ENCODE data around the gene KCMF1.
A peak's percentile ranks its signal among the peaks of the same experiment; 100 is the strongest.

Gene KCMF1

DNA sequence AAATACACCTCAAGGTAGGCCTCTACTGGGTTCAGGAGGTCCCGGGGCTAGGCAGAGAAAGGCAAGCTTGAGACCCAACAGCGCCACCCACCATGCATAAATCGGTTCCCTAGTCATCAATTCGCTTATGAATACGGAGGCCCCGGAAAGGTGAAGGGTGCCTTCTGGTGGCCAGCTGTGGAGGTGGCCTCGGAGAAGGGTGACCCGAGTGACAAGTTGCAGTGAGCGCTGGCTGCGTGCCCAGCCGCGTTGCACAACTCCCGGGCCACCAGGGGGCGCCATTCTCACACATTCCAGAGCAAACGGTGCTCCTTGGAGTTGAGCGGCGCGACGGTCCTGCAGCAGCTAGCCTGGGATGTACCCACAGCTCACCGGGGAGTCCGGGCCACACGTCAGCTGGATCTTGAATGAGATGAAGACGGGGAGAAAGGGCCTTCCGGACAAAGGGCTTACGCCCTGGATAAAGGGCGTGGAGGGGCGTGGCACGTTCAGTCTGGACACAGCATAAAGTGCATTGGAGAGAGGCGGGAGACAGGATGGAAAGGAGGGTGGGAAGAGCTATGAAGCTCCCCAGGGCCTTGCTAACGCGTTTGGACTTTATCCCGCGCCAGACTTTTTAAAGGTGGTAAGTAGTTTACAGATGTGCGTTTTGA lies 45.1 kb upstream of the KCMF1 start:
- H3K4me3 ChIP-seq (ENCODE audit: low read depth, low read length) = peak overlapping the region; percentile 20
- ChIA-PET CTCF (interaction anchor here (0.5 to 2.6 kb wide), 88 partner anchors 8 to 447 kb away, joined by 3 to 28 read pairs (median 5); partner anchors contain the start of genes TCF7L1, TMSB10 and TRABD2A), POLR2A (interaction anchor here (0.7 to 3.1 kb wide), 10 partner anchors 11 to 467 kb away, joined by 3 to 38 read pairs (median 3); partner anchors contain the start of genes KCMF1, SUCLG1 and TMSB10)
- H3K36me3 ChIP-seq (ENCODE audit: control insufficient read depth in 2 of 2, insufficient read depth in 1 of 2, low read length in 2 of 2) = no peaks in the 10 kb centered on the region; a peak in 1 of 3 replicates
- no peaks in the 10 kb centered on the region for H3K9me3 ChIP-seq (ENCODE audit: control insufficient read depth, insufficient read depth, low read depth, low read length)
- no peak overlapping the region for H3K27ac ChIP-seq (ENCODE audit: extremely low read depth, low read depth, low read length)
- H3K4me1 ChIP-seq (ENCODE audit: control insufficient read depth, insufficient read depth, low read length) = no peaks in the 10 kb centered on the region
- TF ChIP-seq BCL11A (tag by site-specific recombination; IDR thresholded peaks at IDR 0.05; ENCODE audit: low read depth) (no peak), ZNF558 (tag by site-specific recombination; IDR thresholded peaks at IDR 0.05) (no peak), ZNF571 (tag by site-specific recombination; IDR thresholded peaks at IDR 0.05) (no peak), GLI4 (tag by site-specific recombination; IDR thresholded peaks at IDR 0.05) (no peak), ZNF610 (tag by site-specific recombination; IDR thresholded peaks at IDR 0.05; ENCODE audit: borderline replicate concordance) (peak; percentile 84), ZNF133 (tag by site-specific recombination; IDR thresholded peaks at IDR 0.05) (no peak), ZNF239 (tag by site-specific recombination; IDR thresholded peaks at IDR 0.05) (no peak), YY1 (tag by site-specific recombination; IDR thresholded peaks at IDR 0.05) (no peak), ZNF555 (tag by site-specific recombination; conservative IDR thresholded peaks at IDR 0.05) (no peak), ZNF214 (tag by site-specific recombination; IDR thresholded peaks at IDR 0.05; ENCODE audit: borderline replicate concordance) (no peak), SCRT1 (tag by site-specific recombination; IDR thresholded peaks at IDR 0.05; ENCODE audit: borderline replicate concordance) (no peak), ZNF626 (tag by site-specific recombination; IDR thresholded peaks at IDR 0.05) (no peak), TRIM28 (IDR thresholded peaks at IDR 0.05; ENCODE audit: borderline replicate concordance, low read length) (0 out of 2 replicates have a peak, but pooled peaks have one; percentile 40), MEIS1 (CRISPR knock-in tag; IDR thresholded peaks at IDR 0.05; ENCODE audit: borderline replicate concordance) (no peak), ZFHX2 (tag by site-specific recombination; conservative IDR thresholded peaks at IDR 0.05) (no peak), ZNF530 (tag by site-specific recombination; IDR thresholded peaks at IDR 0.05; ENCODE audit: low read depth) (no peak), ZNF19 (tag by site-specific recombination; IDR thresholded peaks at IDR 0.05; ENCODE audit: low read depth) (no peak), ZNF510 (tag by site-specific recombination; IDR thresholded peaks at IDR 0.05; ENCODE audit: insufficient replicate concordance) (no peak), ZNF223 (tag by site-specific recombination; IDR thresholded peaks at IDR 0.05) (no peak), ZNF544 (tag by site-specific recombination; IDR thresholded peaks at IDR 0.05) (0 out of 2 replicates have a peak, but pooled peaks have one; percentile 27), ZNF292 (tag by site-specific recombination; IDR thresholded peaks at IDR 0.05; ENCODE audit: borderline replicate concordance, low read depth) (no peak), ZNF514 (tag by site-specific recombination; IDR thresholded peaks at IDR 0.05) (no peak), ZNF843 (tag by site-specific recombination; IDR thresholded peaks at IDR 0.05) (no peak), ZNF600 (tag by site-specific recombination; IDR thresholded peaks at IDR 0.05) (peak; percentile 99), ZNF10 (tag by site-specific recombination; IDR thresholded peaks at IDR 0.05) (peak; percentile 94), ZNF354C (tag by site-specific recombination; IDR thresholded peaks at IDR 0.05; ENCODE audit: borderline replicate concordance, low read depth) (no peak), EGR2 (tag by site-specific recombination; IDR thresholded peaks at IDR 0.05; ENCODE audit: low read depth) (no peak), ZNF521 (tag by site-specific recombination; IDR thresholded peaks at IDR 0.05) (no peak), ZSCAN16 (tag by site-specific recombination; IDR thresholded peaks at IDR 0.05) (no peak), ZNF654 (tag by site-specific recombination; IDR thresholded peaks at IDR 0.05; ENCODE audit: low read depth) (peak; percentile 81), YY2 (tag by site-specific recombination; IDR thresholded peaks at IDR 0.05) (no peak)
- TF ChIP-seq, protein P1, sequence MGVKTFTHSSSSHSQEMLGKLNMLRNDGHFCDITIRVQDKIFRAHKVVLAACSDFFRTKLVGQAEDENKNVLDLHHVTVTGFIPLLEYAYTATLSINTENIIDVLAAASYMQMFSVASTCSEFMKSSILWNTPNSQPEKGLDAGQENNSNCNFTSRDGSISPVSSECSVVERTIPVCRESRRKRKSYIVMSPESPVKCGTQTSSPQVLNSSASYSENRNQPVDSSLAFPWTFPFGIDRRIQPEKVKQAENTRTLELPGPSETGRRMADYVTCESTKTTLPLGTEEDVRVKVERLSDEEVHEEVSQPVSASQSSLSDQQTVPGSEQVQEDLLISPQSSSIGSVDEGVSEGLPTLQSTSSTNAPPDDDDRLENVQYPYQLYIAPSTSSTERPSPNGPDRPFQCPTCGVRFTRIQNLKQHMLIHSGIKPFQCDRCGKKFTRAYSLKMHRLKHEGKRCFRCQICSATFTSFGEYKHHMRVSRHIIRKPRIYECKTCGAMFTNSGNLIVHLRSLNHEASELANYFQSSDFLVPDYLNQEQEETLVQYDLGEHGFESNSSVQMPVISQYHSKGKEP (tag by site-specific recombination; IDR thresholded peaks at IDR 0.05) = peak; percentile 93
- TF ChIP-seq, protein P2, sequence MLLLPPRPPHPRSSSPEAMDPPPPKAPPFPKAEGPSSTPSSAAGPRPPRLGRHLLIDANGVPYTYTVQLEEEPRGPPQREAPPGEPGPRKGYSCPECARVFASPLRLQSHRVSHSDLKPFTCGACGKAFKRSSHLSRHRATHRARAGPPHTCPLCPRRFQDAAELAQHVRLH (tag by site-specific recombination; IDR thresholded peaks at IDR 0.05) = no peak
- TF ChIP-seq, protein P3, sequence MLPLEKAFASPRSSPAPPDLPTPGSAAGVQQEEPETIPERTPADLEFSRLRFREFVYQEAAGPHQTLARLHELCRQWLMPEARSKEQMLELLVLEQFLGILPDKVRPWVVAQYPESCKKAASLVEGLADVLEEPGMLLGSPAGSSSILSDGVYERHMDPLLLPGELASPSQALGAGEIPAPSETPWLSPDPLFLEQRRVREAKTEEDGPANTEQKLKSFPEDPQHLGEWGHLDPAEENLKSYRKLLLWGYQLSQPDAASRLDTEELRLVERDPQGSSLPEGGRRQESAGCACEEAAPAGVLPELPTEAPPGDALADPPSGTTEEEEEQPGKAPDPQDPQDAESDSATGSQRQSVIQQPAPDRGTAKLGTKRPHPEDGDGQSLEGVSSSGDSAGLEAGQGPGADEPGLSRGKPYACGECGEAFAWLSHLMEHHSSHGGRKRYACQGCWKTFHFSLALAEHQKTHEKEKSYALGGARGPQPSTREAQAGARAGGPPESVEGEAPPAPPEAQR (tag by site-specific recombination; IDR thresholded peaks at IDR 0.05) = no peak
- TF ChIP-seq, protein P4, sequence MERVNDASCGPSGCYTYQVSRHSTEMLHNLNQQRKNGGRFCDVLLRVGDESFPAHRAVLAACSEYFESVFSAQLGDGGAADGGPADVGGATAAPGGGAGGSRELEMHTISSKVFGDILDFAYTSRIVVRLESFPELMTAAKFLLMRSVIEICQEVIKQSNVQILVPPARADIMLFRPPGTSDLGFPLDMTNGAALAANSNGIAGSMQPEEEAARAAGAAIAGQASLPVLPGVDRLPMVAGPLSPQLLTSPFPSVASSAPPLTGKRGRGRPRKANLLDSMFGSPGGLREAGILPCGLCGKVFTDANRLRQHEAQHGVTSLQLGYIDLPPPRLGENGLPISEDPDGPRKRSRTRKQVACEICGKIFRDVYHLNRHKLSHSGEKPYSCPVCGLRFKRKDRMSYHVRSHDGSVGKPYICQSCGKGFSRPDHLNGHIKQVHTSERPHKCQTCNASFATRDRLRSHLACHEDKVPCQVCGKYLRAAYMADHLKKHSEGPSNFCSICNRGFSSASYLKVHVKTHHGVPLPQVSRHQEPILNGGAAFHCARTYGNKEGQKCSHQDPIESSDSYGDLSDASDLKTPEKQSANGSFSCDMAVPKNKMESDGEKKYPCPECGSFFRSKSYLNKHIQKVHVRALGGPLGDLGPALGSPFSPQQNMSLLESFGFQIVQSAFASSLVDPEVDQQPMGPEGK (tag by site-specific recombination; IDR thresholded peaks at IDR 0.05) = peak; percentile 25; the same call in 1 of the 2 replicates
